GM06990 (cell line): ENCODE data around the gene DOK7.

ENCODE experiments used
- DNase-seq: peaks from one replicate; pipeline ENCODE4 v3.0.0-alpha.2; 2011; ENCODE audit not compliant: insufficient read length; ENCODE audit errors: extremely low read depth
- H3K27me3 ChIP-seq: replicated peaks from 2 replicates; pipeline ENCODE4 v1.6.0; 2011; ENCODE audit warnings: low read length; ENCODE audit not compliant: control insufficient read depth, insufficient read depth
- H3K36me3 ChIP-seq: 2 replicates; pipeline ENCODE4 v1.5.1; 2011; ENCODE audit warnings: low read length; ENCODE audit not compliant: control insufficient read depth, insufficient read depth
- H3K4me3 ChIP-seq: replicated peaks from 2 replicates; pipeline ENCODE4 v1.5.1; 2011; ENCODE audit warnings: low read depth, mild to moderate bottlenecking, control low read depth, low read length
- TF ChIP-seq, protein P1 (sequence below): IDR thresholded peaks from 2 replicates; pipeline ENCODE4 v1.5.1; 2011; ENCODE audit warnings: low read length, control low read depth, mild to moderate bottlenecking, inconsistent platforms; ENCODE audit not compliant: insufficient read depth, poor library complexity, severe bottlenecking

DOK7 gene

GRCh38 chr4:3517731-3518510 is 54.8 kb downstream of the DOK7 start:
- no peaks in the 10 kb centered on the region for H3K27me3 ChIP-seq
- TF ChIP-seq, protein P1, sequence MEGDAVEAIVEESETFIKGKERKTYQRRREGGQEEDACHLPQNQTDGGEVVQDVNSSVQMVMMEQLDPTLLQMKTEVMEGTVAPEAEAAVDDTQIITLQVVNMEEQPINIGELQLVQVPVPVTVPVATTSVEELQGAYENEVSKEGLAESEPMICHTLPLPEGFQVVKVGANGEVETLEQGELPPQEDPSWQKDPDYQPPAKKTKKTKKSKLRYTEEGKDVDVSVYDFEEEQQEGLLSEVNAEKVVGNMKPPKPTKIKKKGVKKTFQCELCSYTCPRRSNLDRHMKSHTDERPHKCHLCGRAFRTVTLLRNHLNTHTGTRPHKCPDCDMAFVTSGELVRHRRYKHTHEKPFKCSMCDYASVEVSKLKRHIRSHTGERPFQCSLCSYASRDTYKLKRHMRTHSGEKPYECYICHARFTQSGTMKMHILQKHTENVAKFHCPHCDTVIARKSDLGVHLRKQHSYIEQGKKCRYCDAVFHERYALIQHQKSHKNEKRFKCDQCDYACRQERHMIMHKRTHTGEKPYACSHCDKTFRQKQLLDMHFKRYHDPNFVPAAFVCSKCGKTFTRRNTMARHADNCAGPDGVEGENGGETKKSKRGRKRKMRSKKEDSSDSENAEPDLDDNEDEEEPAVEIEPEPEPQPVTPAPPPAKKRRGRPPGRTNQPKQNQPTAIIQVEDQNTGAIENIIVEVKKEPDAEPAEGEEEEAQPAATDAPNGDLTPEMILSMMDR, result no peak
- DNase-seq, result no peak
- H3K4me3 ChIP-seq, result no peak overlapping the region
- peaks cover 47% of the 10 kb centered on the region for H3K36me3 ChIP-seq

- no peaks in the 10 kb centered on the region for H3K27me3 ChIP-seq
- H3K4me3 ChIP-seq, result no peak overlapping the region
- no peak for DNase-seq
- TF ChIP-seq, protein P1, result no peak
- peaks cover 45% of the 10 kb centered on the region for H3K36me3 ChIP-seq
These were observed 55.4 kb downstream of the DOK7 start for GRCh38 chr4:3518511-3518880.

GRCh38 chr4:3518941-3519340 is 55.8 kb downstream of the DOK7 start:
- H3K36me3 ChIP-seq, result peaks cover 47% of the 10 kb centered on the region
- TF ChIP-seq, protein P1, result no peak

DNA sequence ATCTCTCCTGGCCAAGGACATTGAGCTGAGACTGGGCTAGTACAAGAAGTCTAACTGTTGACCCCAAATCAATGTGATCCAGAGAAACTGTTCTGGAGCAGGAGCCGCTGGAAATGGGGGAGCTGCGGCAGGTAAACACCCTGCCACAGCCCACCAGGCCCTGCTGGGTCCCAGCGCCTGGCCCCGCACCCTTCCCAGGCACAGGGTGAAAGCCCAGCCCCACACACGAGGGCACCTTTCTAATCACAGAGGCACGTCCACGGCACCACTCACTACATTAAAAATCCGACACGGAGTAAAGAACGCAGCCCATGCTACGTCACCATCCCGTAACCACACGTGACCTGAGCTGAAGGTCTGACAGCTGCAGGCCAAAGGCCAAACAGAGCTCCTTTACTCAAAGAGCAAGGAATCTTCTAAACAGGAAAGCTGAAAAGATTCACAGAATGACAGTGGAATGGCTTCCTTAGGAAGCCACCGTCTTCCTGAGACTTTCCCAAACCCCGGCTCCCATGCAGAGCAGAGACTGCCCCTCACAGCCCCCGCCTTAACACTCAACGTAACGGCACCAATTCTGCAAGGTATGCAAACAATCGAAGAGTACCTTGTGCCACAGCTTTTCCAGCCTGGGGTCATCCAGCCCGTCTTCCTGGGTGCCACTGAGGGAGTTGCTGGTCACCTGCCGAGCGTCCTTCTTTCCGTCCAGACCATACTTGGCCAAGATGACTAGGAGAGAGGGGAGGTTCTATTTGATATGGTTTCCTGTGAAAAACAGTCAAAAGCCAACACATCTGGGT is 56.6 kb downstream of the DOK7 start:
- DNase-seq, result no peak
- Histone ChIP-seq H3K27me3 (no peaks in the 10 kb centered on the region), H3K36me3 (peaks cover 50% of the 10 kb centered on the region), H3K4me3 (no peak overlapping the region)
- TF ChIP-seq, protein P1, result no peak

More at GRCh38 chr4:3518941-3519340, 55.8 kb downstream of the DOK7 start:
- DNase-seq, result no peak
- Histone ChIP-seq H3K27me3 (no peaks in the 10 kb centered on the region), H3K4me3 (no peak overlapping the region)

DNA sequence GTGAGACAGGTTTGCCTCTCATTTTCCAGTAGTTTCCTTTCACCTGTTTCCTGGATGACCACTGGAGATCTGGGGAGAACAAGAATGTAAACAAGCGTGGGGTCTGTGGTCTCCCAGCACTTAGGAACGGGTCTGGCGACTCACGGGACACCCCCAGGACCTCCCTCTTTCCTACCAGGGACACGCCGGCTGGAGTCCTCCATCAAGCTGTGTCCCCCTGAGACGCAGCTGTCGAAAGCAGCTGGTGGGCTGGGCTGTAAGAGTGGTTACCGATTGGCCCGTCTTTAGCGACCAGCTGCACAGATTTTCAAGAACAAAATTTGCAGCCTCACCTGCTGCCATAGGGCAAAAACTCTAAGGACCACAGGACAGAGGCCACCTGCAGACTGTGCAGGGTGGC is 57.2 kb downstream of the DOK7 start:
- TF ChIP-seq, protein P1, result no peak
- Histone ChIP-seq H3K27me3 (no peaks in the 10 kb centered on the region), H3K36me3 (peaks cover 48% of the 10 kb centered on the region), H3K4me3 (no peak overlapping the region)
- no peak for DNase-seq
